NB4 (cell line): ENCODE results near the gene EXOC4.

Experiments used
- CTCF ChIP-seq: IDR thresholded peaks from one replicate; pipeline ENCODE4 v1.5.1; 2012; ENCODE audit warnings: low read depth, low read length
- MAX ChIP-seq: IDR thresholded peaks from 2 replicates; pipeline ENCODE4 v1.6.1; 2011; ENCODE audit warnings: low read depth, low read length
- POLR2A ChIP-seq: IDR thresholded peaks from 2 replicates; pipeline ENCODE4 v1.6.1; 2011; ENCODE audit warnings: mild to moderate bottlenecking; ENCODE audit not compliant: insufficient read length; ENCODE audit errors: extremely low read depth

DNA sequence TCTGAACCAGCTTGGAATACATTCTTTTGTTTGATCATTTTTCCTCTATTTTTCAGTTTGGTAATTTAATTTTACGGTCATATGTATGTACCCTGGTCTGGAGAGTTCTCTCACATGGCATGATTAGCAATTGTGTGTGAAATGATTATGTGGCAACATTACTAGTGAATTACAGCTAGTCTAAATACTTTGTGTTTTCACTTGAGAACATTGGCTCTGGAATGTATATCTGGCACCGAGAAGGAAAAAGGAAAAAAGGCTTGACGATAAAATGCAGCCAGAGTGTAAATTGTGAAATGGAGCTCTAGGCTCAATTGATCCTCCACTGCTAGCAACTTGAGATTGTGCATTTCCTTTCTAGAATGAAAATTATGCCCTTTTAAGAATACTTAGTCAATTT is 397.2 kb downstream of the EXOC4 start:
- TF ChIP-seq CTCF (no peak), POLR2A (no peak), MAX (no peak)
